KMS-11 (cell line): ENCODE measurements around the gene F13A1.

Source experiments
- H2AFZ ChIP-seq: fragments of 200-600 bp; sonication (generic); 2 replicates; pipeline ENCODE4 v1.6.1; 2016; ENCODE audit warnings: antibody characterized with exemption, mixed run types, low read depth
- H3K27ac ChIP-seq: fragments of 200-600 bp; sonication (generic); 2 replicates; pipeline ENCODE4 v1.6.1; 2016; ENCODE audit warnings: mild to moderate bottlenecking, mixed run types
- H3K27me3 ChIP-seq: fragments of 200-600 bp; sonication (generic); 2 replicates; pipeline ENCODE4 v1.6.1; 2017; ENCODE audit warnings: mild to moderate bottlenecking, low read depth, mixed run types, moderate library complexity; ENCODE audit not compliant: insufficient read depth
- H3K36me3 ChIP-seq: fragments of 200-600 bp; sonication (generic); 2 replicates; pipeline ENCODE4 v1.6.1; 2017; ENCODE audit warnings: mild to moderate bottlenecking, mixed run types; ENCODE audit not compliant: insufficient read depth
- H3K4me1 ChIP-seq: fragments of 200-600 bp; sonication (generic); 2 replicates; pipeline ENCODE4 v1.6.1; 2016; ENCODE audit warnings: mild to moderate bottlenecking, low read depth, mixed run types; ENCODE audit not compliant: poor library complexity, severe bottlenecking
- H3K4me2 ChIP-seq: fragments of 200-600 bp; sonication (generic); 2 replicates; pipeline ENCODE4 v1.7.0; 2016; ENCODE audit warnings: mild to moderate bottlenecking, mixed run types
- H3K4me3 ChIP-seq: fragments of 200-600 bp; sonication (generic); IDR thresholded peaks from 2 replicates; pipeline ENCODE4 v1.6.1; 2017; ENCODE audit warnings: low read depth, low read length, mixed read lengths; ENCODE audit not compliant: insufficient read depth
- H3K79me2 ChIP-seq: fragments of 200-600 bp; sonication (generic); 2 replicates; pipeline ENCODE4 v1.6.1; 2016; ENCODE audit warnings: low read depth, mixed run types; ENCODE audit not compliant: insufficient read depth
- H3K9ac ChIP-seq: fragments of 200-600 bp; sonication (generic); 2 replicates; pipeline ENCODE4 v1.6.1; 2016; ENCODE audit warnings: mild to moderate bottlenecking, mixed run types
- H4K20me1 ChIP-seq: fragments of 200-600 bp; sonication (generic); 2 replicates; pipeline ENCODE4 v1.6.1; 2016; ENCODE audit warnings: mild to moderate bottlenecking, mixed run types; ENCODE audit not compliant: insufficient read depth
- CTCF ChIP-seq: fragments of 200-600 bp; sonication (generic); conservative IDR thresholded peaks from 2 replicates; pipeline ENCODE4 v1.6.1; 2017; ENCODE audit warnings: low read depth, mild to moderate bottlenecking, antibody characterized with exemption, low read length, moderate library complexity, mixed read lengths

F13A1 gene

GRCh38 chr6:6227896-6228295 is 92.6 kb downstream of the F13A1 start:
- H4K20me1 ChIP-seq, result no peaks in the 10 kb centered on the region
- TF ChIP-seq CTCF, result no peak

GRCh38 chr6:6225885-6226529 is 94.5 kb downstream of the F13A1 start:
- H3K79me2 ChIP-seq, result no peaks in the 10 kb centered on the region
- H3K4me2 ChIP-seq, result no peak overlapping the region

More at GRCh38 chr6:6227896-6228295, 92.6 kb downstream of the F13A1 start:
- Histone ChIP-seq H3K27ac (no peak overlapping the region), H3K36me3 (no peaks in the 10 kb centered on the region), H3K4me2 (no peak overlapping the region), H3K9ac (no peak overlapping the region), H3K27me3 (no peaks in the 10 kb centered on the region), H2AFZ (no peak overlapping the region), H3K4me1 (peaks cover 36% of the 10 kb centered on the region), H3K79me2 (no peaks in the 10 kb centered on the region), H3K4me3 (no peak overlapping the region)

GRCh38 chr6:6224933-6225486 is 95.5 kb downstream of the F13A1 start:
- H4K20me1 ChIP-seq, result no peaks in the 10 kb centered on the region
- peaks cover 50% of the 10 kb centered on the region for H3K4me1 ChIP-seq
- TF ChIP-seq CTCF, result no peak

More at GRCh38 chr6:6225885-6226529, 94.5 kb downstream of the F13A1 start:
- H3K36me3 ChIP-seq, result no peaks in the 10 kb centered on the region
- H3K4me3 ChIP-seq, result no peak overlapping the region
- H2AFZ ChIP-seq, result no peak overlapping the region
- no peak overlapping the region for H3K27ac ChIP-seq
- no peak for TF ChIP-seq CTCF
- H3K27me3 ChIP-seq, result no peaks in the 10 kb centered on the region
- H3K9ac ChIP-seq, result no peak overlapping the region
- H3K4me1 ChIP-seq, result peaks cover 50% of the 10 kb centered on the region
- no peaks in the 10 kb centered on the region for H4K20me1 ChIP-seq

GRCh38 chr6:6221787-6222535 is 98.5 kb downstream of the F13A1 start:
- Histone ChIP-seq H3K27me3 (no peaks in the 10 kb centered on the region), H3K79me2 (no peaks in the 10 kb centered on the region), H3K9ac (no peak overlapping the region), H3K27ac (peak overlapping the region; percentile 18; the same call in 1 of the 2 replicates), H3K4me3 (no peak overlapping the region), H4K20me1 (no peaks in the 10 kb centered on the region), H2AFZ (0 out of 2 replicates have a peak overlapping the region, but pooled peaks have one; percentile 8), H3K36me3 (no peaks in the 10 kb centered on the region), H3K4me2 (peak overlapping the region; percentile 49), H3K4me1 (peaks cover 34% of the 10 kb centered on the region)
- peak; percentile 74 for TF ChIP-seq CTCF

More at GRCh38 chr6:6224933-6225486, 95.5 kb downstream of the F13A1 start:
- Histone ChIP-seq H3K4me3 (no peak overlapping the region), H3K36me3 (no peaks in the 10 kb centered on the region), H3K27me3 (no peaks in the 10 kb centered on the region), H3K9ac (no peak overlapping the region), H2AFZ (no peak overlapping the region), H3K79me2 (no peaks in the 10 kb centered on the region), H3K27ac (no peak overlapping the region), H3K4me2 (no peak overlapping the region)
